SK-N-MC (cell line): ENCODE data around the gene MRGPRD.

Source experiments
- EZH2 ChIP-seq: fragments of 200-600 bp; sonication (generic); IDR thresholded peaks from one replicate; pipeline ENCODE4 v1.6.1; 2017; ENCODE audit warnings: antibody characterized with exemption
- FOXP2 ChIP-seq: optimal IDR thresholded peaks from 2 replicates; pipeline ENCODE3; 2011; ENCODE audit warnings: mild to moderate bottlenecking, moderate library complexity; ENCODE audit not compliant: insufficient read depth; ENCODE audit errors: extremely low read length, control extremely low read depth
- POLR2AphosphoS5 ChIP-seq: IDR thresholded peaks from 2 replicates; pipeline ENCODE4 v1.6.1; 2012; ENCODE audit warnings: mild to moderate bottlenecking, low read depth, low read length, borderline replicate concordance

DNA sequence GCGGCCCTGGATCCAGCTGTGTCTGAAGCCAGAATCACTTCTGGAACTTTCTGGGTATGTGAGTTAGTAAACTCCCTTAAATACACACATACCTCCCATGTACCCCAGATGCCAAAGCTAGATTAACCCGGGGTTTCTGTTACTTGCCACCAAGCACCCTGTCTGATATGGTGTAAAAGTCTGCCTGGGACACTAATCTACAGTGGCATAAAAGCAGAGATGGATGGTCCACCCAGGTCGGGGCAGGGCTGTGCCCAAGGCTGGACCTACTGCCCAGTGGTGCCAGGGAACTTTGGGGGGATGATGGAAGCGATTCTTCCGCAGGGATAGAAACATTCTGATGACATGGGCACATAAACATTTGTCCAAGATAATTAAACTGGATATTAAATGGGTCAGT lies 19.6 kb upstream of the MRGPRD start:
- TF ChIP-seq EZH2 (no peak), POLR2AphosphoS5 (no peak), FOXP2 (no peak)
